ENCODE results near the gene CACNA1C.

The CACNA1C gene

GRCh38 chr12:2615665-2616402 is 563.0 kb downstream of the CACNA1C start:
- no peak for DNase-seq

GRCh38 chr12:2616763-2617162 is 564.0 kb downstream of the CACNA1C start:
- DNase-seq: no peak

- no peak for DNase-seq
Measured at GRCh38 chr12:2617365-2617764, 564.6 kb downstream of the CACNA1C start.

GRCh38 chr12:2618291-2618995 is 565.7 kb downstream of the CACNA1C start:
- DNase-seq: no peak

- DNase-seq: no peak
Measured at GRCh38 chr12:2619136-2619535, 566.3 kb downstream of the CACNA1C start.

GRCh38 chr12:2622460-2622859 is 569.7 kb downstream of the CACNA1C start:
- no peak for DNase-seq

GRCh38 chr12:2623472-2623871 is 570.7 kb downstream of the CACNA1C start:
- no peak for DNase-seq

GRCh38 chr12:2624543-2625288 is 571.9 kb downstream of the CACNA1C start:
- DNase-seq: no peak

- DNase-seq: no peak
Measured at GRCh38 chr12:2625289-2625612, 572.5 kb downstream of the CACNA1C start.

- DNase-seq: no peak
Measured at GRCh38 chr12:2627076-2627834, 574.5 kb downstream of the CACNA1C start.

- DNase-seq: no peak
Measured at GRCh38 chr12:2627835-2628191, 575.0 kb downstream of the CACNA1C start.

GRCh38 chr12:2628401-2628800 is 575.6 kb downstream of the CACNA1C start:
- no peak for DNase-seq

- no peak for DNase-seq
Measured at GRCh38 chr12:2629051-2629450, 576.3 kb downstream of the CACNA1C start.

- no peak for DNase-seq
Measured at GRCh38 chr12:2631653-2632350, 579.0 kb downstream of the CACNA1C start.

GRCh38 chr12:2633176-2633824 is 580.5 kb downstream of the CACNA1C start:
- DNase-seq: no peak

GRCh38 chr12:2633825-2634200 is 581.0 kb downstream of the CACNA1C start:
- no peak for DNase-seq

GRCh38 chr12:2634471-2634870 is 581.7 kb downstream of the CACNA1C start:
- DNase-seq: no peak

GRCh38 chr12:2636741-2637340 is 584.1 kb downstream of the CACNA1C start:
- DNase-seq: no peak

- no peak for DNase-seq
Measured at GRCh38 chr12:2637371-2637770, 584.6 kb downstream of the CACNA1C start.

GRCh38 chr12:2638273-2639019 is 585.7 kb downstream of the CACNA1C start:
- no peak for DNase-seq

GRCh38 chr12:2639020-2639298 is 586.2 kb downstream of the CACNA1C start:
- DNase-seq: no peak

Data from stimulated activated CD4-positive, alpha-beta T cell treated with anti-CD3 and anti-CD28 coated beads, Interleukin-4, amount 100 ng/mL, for 4 hours (primary cell).